CD14-positive monocyte (primary cell): ENCODE measurements around the gene EXPH5. TPM values are rescaled to one million over a fixed set of nuclear protein-coding genes. Genes with fewer than 3 reads are reported as not detected.

ENCODE experiments used
- DNase-seq, 3 donors: peaks; one replicate each; pipeline ENCODE4 v3.0.0-alpha.2; 2011 to 2022
- H2AFZ ChIP-seq: 2 replicates; pipeline ENCODE4 v1.6.0; 2012; ENCODE audit warnings: mild to moderate bottlenecking, low read depth, low read length, inconsistent platforms; ENCODE audit not compliant: insufficient read depth, poor library complexity, severe bottlenecking
- H3K27ac ChIP-seq, 2 donors: 1 replicate in 1 of 2; 2 replicates in 1 of 2; pipeline ENCODE4 v1.5.1; 2012 to 2013; ENCODE audit warnings: low read length in 2 of 2, control low read depth in 1 of 2, inconsistent platforms in 1 of 2, low read depth in 1 of 2, mild to moderate bottlenecking in 1 of 2
- H3K27me3 ChIP-seq, 2 donors: one replicate each; pipeline versions ENCODE4 v1.6.0 to v1.6.1; 2011 to 2013; ENCODE audit warnings: low read length in 2 of 2; ENCODE audit not compliant: control insufficient read depth in 2 of 2, insufficient read depth in 2 of 2
- H3K36me3 ChIP-seq, 2 donors: replicated peaks in 1 of 2; 1 replicate in 1 of 2; 2 replicates in 1 of 2; pipeline versions ENCODE4 v1.5.1 to v1.6.1; 2012 to 2013; ENCODE audit warnings: low read length in 2 of 2, control low read depth in 1 of 2, inconsistent platforms in 1 of 2, mild to moderate bottlenecking in 1 of 2; ENCODE audit not compliant: insufficient read depth in 2 of 2, control insufficient read depth in 1 of 2
- H3K4me1 ChIP-seq, 2 donors: 1 replicate in 1 of 2; 2 replicates in 1 of 2; pipeline versions ENCODE4 v1.5.1 to v1.6.1; 2012 to 2013; ENCODE audit warnings: low read length in 2 of 2, control low read depth in 1 of 2, inconsistent platforms in 1 of 2, mild to moderate bottlenecking in 1 of 2, moderate library complexity in 1 of 2; ENCODE audit not compliant: insufficient read depth in 2 of 2, control insufficient read depth in 1 of 2
- H3K4me2 ChIP-seq: replicated peaks from 2 replicates; pipeline ENCODE3; 2012; ENCODE audit warnings: low read length, moderate library complexity, mild to moderate bottlenecking; ENCODE audit not compliant: poor library complexity, severe bottlenecking; ENCODE audit errors: extremely low read depth
- H3K4me3 ChIP-seq, 3 experiments: fragments of 200-600 bp in 1 of 3; sonication (generic) in 1 of 3; replicated peaks in 1 of 3; 1 replicate in 2 of 3; 2 replicates in 1 of 3; pipeline ENCODE4 v1.5.1; 2011 to 2013; ENCODE audit warnings: low read length in 3 of 3, mild to moderate bottlenecking in 3 of 3, control low read depth in 2 of 3, low read depth in 2 of 3, inconsistent platforms in 1 of 3, moderate library complexity in 1 of 3
- H3K79me2 ChIP-seq: 2 replicates; pipeline ENCODE4 v1.6.0; 2012; ENCODE audit warnings: mild to moderate bottlenecking, control low read depth, inconsistent platforms, low read length, moderate library complexity; ENCODE audit not compliant: insufficient read depth
- H3K9ac ChIP-seq: 2 replicates; pipeline ENCODE4 v1.6.0; 2017; ENCODE audit warnings: low read length, mild to moderate bottlenecking; ENCODE audit not compliant: insufficient read depth, poor library complexity, severe bottlenecking
- H3K9me3 ChIP-seq, 2 donors: replicated peaks in 1 of 2; 1 replicate in 1 of 2; 2 replicates in 1 of 2; pipeline versions ENCODE4 v1.5.1 to v1.6.1; 2012 to 2013; ENCODE audit warnings: low read length in 2 of 2, control low read depth in 1 of 2; ENCODE audit not compliant: control insufficient read depth in 1 of 2, insufficient read depth in 1 of 2
- H4K20me1 ChIP-seq: 2 replicates; pipeline ENCODE4 v1.6.0; 2012; ENCODE audit warnings: mild to moderate bottlenecking, low read length, control low read depth, moderate library complexity; ENCODE audit not compliant: insufficient read depth
- H3K27ac Mint-ChIP-seq, 7 donors: one replicate each; pipeline ENCODE4 v1.8.0; 2020; ENCODE audit warnings: mild to moderate bottlenecking in 7 of 7, mixed read lengths in 7 of 7, moderate library complexity in 6 of 7, inconsistent platforms in 2 of 7
- H3K27me3 Mint-ChIP-seq, 3 donors: one replicate each; pipeline ENCODE4 v1.8.0; 2021 to 2022; ENCODE audit warnings: low read depth in 3 of 3, mild to moderate bottlenecking in 3 of 3, mixed read lengths in 3 of 3, moderate library complexity in 3 of 3, inconsistent platforms in 1 of 3
- H3K36me3 Mint-ChIP-seq, 2 donors: one replicate each; pipeline ENCODE4 v1.8.0; 2020; ENCODE audit warnings: mixed read lengths in 2 of 2, inconsistent platforms in 1 of 2, mild to moderate bottlenecking in 1 of 2
- H3K4me1 Mint-ChIP-seq: one replicate; pipeline ENCODE4 v1.8.0; 2020; ENCODE audit warnings: mild to moderate bottlenecking, mixed read lengths
- H3K4me3 Mint-ChIP-seq, 2 donors: one replicate each; pipeline ENCODE4 v1.8.0; 2020; ENCODE audit warnings: mild to moderate bottlenecking in 2 of 2, mixed read lengths in 2 of 2, moderate library complexity in 1 of 2
- H3K9me3 Mint-ChIP-seq, 7 donors: one replicate each; pipeline ENCODE4 v1.8.0; 2020 to 2022; ENCODE audit warnings: mixed read lengths in 7 of 7, mild to moderate bottlenecking in 6 of 7, moderate library complexity in 6 of 7, inconsistent platforms in 2 of 7
- WGBS: methylation state at CpG from one replicate; pipeline ENCODE4 v1.1.5; 2013; ENCODE audit warnings: missing lambda C conversion rate; ENCODE audit not compliant: insufficient coverage; 5-methylcytosine and 5-hydroxymethylcytosine counted together
- intact Hi-C, 2 donors: fragments of 100-400 bp; cut with micrococcal nuclease; formaldehyde crosslinking; loops; one replicate each; pipeline versions ENCODE4 v1.15.0 to v1.15.1; 2023
- polyA plus RNA-seq, 3 donors: library from polyadenylated mRNA; depleted of rRNA in 1 of 3; unstranded in 2 of 3; stranded (reverse) in 1 of 3; fragments of 300-500 nt in 2 of 3; fragments of >200 nt in 1 of 3; fragmentation: Illumina TruSeq in 2 of 3; gene quantifications; 1 replicate in 2 of 3; 2 replicates in 1 of 3; pipeline ENCODE4 v1.2.3, GENCODE V29; 2012 to 2021
- TF ChIP-seq, protein P1 (sequence below): fragments of 200-600 bp; IDR thresholded peaks from one replicate; pipeline ENCODE4 v1.8.0; 2022; ENCODE audit warnings: antibody characterized with exemption, mild to moderate bottlenecking

The EXPH5 gene
- polyA plus RNA-seq, 3 donors: 0.05 to 0.17 TPM; not detected in 1

DNA sequence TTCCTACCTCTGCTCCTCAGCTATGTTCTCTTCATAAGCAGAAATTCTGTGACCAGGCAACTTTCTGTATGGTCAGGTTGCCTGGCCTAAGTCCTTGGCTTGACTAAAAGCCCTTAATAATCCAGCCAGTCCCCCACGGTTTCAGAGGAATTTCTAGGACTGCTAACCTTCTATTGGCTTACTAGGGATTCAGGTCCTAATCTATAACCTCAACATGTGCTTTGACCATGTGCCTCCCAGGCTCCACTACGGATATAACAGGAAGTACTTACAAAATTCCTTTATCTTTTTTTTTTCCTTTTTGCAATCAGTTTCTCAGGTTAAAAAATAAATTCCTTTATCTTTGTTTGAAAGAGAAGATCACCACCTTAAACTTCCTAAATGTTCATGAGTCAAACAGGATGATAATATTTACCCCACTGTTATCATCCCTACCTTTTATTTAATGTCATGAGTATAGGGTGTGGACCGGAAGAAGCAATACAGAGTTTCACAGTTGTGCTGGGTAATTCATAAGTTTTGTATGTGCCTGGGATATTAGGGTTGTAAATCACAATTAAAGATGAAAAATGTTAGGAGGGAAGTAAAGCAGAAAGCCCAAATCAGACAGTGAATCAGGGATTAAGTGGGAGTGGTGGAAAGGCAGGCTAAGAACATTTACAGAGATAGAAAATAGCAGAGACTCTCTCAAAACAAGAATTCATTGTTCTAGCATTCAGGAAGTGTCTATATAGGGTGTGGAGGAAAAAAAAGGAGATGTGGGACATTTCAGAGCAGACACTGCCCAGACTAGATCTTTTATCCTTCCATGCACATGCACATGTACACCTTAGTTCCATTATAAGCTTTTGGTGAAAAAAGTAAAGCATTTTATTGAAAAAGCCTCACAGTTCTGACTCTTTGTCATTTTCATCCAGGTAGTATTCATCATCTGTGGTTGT, 84.6 kb downstream of the EXPH5 start:
- Mint-ChIP-seq H3K36me3 (peaks cover 0 to 1% of the 10 kb centered on the region in 2 donors), H3K27ac (no peak overlapping the region), H3K9me3 (peaks cover 0 to 2% (median 0%) of the 10 kb centered on the region in 7 donors), H3K4me1 (no peaks in the 10 kb centered on the region), H3K4me3 (no peak overlapping the region), H3K27me3 (no peaks in the 10 kb centered on the region)
- Histone ChIP-seq H3K4me1 (no peaks in the 10 kb centered on the region), H3K27me3 (no peaks in the 10 kb centered on the region), H3K9me3 (no peaks in the 10 kb centered on the region), H3K4me3 (no peak overlapping the region), H3K4me2 (no peak overlapping the region), H3K79me2 (no peaks in the 10 kb centered on the region), H4K20me1 (no peaks in the 10 kb centered on the region), H3K36me3 (no peaks in the 10 kb centered on the region), H2AFZ (no peak overlapping the region), H3K9ac (no peak overlapping the region), H3K27ac (no peak overlapping the region)
- no peak for DNase-seq
- WGBS: 100% methylated on average over 1 of the region's 3 CpGs
- intact Hi-C loops: no loop called here
- TF ChIP-seq, protein P1, sequence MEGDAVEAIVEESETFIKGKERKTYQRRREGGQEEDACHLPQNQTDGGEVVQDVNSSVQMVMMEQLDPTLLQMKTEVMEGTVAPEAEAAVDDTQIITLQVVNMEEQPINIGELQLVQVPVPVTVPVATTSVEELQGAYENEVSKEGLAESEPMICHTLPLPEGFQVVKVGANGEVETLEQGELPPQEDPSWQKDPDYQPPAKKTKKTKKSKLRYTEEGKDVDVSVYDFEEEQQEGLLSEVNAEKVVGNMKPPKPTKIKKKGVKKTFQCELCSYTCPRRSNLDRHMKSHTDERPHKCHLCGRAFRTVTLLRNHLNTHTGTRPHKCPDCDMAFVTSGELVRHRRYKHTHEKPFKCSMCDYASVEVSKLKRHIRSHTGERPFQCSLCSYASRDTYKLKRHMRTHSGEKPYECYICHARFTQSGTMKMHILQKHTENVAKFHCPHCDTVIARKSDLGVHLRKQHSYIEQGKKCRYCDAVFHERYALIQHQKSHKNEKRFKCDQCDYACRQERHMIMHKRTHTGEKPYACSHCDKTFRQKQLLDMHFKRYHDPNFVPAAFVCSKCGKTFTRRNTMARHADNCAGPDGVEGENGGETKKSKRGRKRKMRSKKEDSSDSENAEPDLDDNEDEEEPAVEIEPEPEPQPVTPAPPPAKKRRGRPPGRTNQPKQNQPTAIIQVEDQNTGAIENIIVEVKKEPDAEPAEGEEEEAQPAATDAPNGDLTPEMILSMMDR: no peak

DNA sequence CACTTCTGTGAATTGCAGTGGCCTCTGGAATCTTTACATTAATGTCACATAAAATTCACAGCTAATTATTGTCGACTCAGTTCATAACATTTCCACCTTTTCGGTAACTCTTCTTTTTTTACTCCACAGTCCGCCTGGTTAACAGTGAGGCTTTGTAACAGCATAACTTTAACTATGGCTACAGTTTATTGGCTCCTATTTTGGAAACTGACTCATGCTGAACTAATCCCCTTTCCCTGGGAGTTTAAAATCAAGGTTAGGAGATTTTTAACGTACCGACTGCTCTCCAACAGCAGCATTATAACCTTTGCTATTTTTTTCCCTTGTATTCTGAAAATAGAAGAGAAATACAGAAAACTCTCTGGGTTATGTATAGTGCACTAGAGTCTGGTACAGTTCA, 92.2 kb downstream of the EXPH5 start:
- TF ChIP-seq, protein P1: no peak
- H3K9ac ChIP-seq: no peak overlapping the region
- H3K4me3 Mint-ChIP-seq: no peak overlapping the region

More for the DNA sequence above, 92.2 kb downstream of the EXPH5 start:
- no peaks in the 10 kb centered on the region for H3K79me2 ChIP-seq
- H4K20me1 ChIP-seq: no peaks in the 10 kb centered on the region
- DNase-seq: no peak
- H2AFZ ChIP-seq: no peak overlapping the region
- no peaks in the 10 kb centered on the region for H3K9me3 ChIP-seq
- 100% methylated on average over 3 of the region's 5 CpGs for WGBS
- H3K36me3 Mint-ChIP-seq: no peaks in the 10 kb centered on the region
- peaks cover 12 to 14% of the 10 kb centered on the region in 2 donors for H3K4me1 ChIP-seq
- H3K4me2 ChIP-seq: no peak overlapping the region
- H3K4me1 Mint-ChIP-seq: peaks cover 12% of the 10 kb centered on the region
- H3K4me3 ChIP-seq: no peak overlapping the region
- no peak overlapping the region for H3K27ac ChIP-seq
- no peaks in the 10 kb centered on the region for H3K9me3 Mint-ChIP-seq
- no peaks in the 10 kb centered on the region for H3K27me3 ChIP-seq
- no peak overlapping the region for H3K27ac Mint-ChIP-seq
- intact Hi-C loops: no loop called here
- no peaks in the 10 kb centered on the region for H3K36me3 ChIP-seq
- peaks cover 0 to 2% (median 0%) of the 10 kb centered on the region in 3 donors for H3K27me3 Mint-ChIP-seq
